Measurements from ENCODE around the gene FGFBP1.
A peak's percentile ranks its signal among the peaks of the same experiment; 100 is the strongest.

The FGFBP1 gene

DNA sequence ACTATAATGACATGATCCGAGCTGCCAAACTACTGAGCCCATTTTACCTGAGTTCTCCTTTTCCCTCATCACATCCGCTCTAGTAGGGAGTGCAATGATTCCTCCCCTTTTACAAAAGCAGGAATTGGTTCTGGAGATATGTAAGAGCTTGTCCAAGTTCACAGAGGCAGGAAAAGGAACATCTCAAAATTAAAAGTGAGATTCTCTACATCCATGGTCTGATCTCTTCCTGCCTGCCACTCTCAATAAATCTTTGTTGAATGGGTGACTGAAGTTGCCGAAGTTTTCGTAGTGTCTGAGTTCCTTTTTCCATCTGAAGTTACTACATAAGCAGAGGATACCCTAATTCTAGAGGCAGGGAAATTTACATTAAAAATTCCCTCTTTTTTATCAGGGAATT, at the start of gene FGFBP1:
Gene FGFBP1 (minus strand): TSS at position 101 of the 400 bp plus-strand sequence. CDS start 2,108 bp downstream, outside the sequence.
- DNase-seq (ENCODE audit: low spot score), result no peak

DNA sequence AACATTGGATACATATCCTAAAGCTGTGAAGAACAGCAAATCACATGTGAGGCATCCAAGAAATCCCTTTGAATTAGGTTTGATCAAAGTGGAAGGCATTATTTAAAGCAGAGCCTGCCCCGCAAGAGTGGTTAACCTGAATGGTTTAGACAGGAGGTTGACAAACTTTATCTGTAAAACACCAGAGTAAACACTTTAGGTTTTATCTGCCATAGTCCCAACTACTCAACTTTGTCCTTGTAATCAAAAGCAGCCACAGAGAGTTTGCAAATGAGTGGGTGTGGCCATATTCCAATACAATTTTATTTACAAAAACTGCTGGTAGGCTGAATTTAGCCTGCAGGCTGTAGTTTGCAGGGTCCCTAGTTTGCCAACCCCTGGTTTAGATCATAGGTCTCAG, 49.7 kb upstream of the FGFBP1 start:
- no peak for DNase-seq (ENCODE audit: low spot score)

DNA sequence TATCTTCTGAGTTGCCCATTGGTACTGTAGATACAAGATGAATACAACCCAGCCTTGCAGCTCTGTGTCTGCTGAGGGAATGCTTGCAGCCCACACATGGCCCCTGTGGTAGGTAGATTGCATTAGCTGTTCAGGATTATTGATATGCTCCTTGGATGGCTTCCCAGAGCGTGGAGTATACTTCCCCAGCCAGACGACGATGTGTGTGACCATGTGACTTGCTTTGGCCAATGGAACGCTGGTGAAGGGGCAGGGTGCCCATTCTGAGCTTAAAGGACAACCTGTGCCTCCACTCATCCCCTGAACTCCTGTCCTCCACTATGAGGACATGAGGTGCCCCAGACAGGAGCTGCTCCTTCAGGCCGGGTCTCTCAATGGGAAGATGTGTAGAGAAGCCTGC, 48.4 kb upstream of the FGFBP1 start:
- DNase-seq (ENCODE audit: low spot score), result no peak

DNA sequence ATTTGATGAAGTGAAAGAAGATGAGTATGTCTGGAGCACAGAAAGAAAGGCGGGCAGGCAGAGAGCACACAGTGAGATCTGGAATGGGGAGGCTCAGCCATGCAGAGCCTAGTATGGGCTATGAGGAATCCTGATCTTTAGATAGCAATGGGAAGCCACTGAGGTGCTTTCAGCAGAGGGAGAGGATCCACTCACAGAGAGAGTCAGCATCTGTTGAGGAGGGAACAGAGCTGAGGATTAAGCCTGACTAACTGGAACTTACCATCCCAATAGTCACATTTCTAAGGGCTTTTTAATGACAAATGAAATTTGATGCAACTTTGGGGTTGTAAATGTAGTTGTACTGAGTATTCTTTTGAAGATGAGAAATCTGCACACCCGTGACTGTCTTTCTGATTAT, 45.1 kb upstream of the FGFBP1 start:
- no peak for DNase-seq (ENCODE audit: low spot score)

DNA sequence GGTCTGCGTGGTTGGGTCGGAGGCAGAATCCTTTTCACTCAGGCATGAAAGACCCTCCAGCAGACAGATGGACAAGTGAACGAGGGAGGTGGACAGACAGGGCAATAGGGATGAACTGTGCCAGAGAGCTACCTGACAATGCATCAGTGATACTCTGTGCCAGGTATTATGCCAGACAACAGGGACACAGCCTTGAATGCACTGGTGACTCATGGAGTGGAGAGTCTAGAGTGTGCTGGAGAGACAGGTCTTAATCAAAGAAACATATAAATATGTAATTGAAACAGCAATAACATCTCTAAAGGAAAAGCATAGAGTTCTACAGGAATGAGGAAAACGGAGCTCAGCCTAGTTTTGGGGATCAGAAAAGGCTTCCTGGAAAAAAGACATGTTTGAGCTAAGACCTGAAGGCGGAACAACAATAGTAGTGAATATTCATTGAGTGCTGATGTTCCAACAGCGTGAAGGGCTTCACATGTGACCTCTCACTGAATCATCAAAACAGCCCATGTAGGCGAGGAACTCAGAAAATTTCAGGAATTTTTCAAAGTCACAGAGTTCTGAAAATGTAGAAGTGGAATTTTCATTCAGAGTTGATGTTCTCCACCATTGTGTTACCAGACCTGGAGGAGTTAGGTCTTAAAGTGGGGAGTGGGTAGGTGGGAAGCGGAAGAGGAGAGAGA, 44.4 kb upstream of the FGFBP1 start:
- DNase-seq (ENCODE audit: low spot score), result no peak

DNA sequence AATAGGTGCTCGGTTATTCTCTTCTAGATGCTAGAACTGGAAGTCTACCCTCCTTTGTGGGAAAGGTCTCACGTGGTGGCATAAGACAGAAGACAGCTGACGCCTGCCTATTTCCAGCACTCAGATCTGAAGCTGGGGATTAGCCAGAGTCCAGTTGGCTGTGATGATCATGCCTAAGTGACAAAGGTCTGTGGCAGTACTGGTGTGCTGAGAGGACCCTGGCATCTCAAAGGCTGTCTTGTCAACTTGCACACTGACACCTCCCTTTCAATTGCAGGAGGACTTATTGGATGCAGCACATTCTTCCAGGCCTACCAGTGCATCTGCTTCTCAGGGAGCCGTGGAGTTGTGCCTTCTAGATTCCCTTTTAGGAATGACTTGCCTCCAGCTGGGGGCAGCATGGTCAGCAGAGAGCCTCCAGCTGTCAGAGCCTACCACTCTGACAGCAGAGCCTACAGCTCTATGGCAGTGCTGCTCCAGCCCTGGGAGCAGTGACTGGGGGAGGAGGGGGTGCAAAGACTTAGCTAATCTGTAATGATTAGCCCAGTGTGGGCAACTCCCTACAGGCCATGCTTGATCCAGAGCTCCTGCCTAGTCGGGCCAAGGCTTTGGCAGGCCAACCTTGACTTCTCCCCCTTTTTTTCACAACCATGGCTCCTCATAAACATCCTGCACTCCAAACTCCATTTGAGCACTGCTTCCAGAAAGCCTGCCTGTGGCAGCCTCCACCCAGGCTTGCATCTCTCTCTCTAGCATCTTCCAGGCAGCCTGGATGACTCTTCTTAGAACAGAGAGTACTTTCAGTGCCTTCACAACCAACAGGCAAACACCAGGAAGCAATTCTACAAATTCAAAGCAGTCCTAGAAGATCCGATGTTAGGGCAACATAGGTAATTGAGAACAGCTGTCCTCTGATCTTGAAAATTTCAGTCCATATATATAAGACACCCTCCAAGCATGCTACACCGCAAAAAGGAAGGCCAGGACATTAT, 38.2 kb upstream of the FGFBP1 start:
- no peak for DNase-seq (ENCODE audit: low spot score)

DNA sequence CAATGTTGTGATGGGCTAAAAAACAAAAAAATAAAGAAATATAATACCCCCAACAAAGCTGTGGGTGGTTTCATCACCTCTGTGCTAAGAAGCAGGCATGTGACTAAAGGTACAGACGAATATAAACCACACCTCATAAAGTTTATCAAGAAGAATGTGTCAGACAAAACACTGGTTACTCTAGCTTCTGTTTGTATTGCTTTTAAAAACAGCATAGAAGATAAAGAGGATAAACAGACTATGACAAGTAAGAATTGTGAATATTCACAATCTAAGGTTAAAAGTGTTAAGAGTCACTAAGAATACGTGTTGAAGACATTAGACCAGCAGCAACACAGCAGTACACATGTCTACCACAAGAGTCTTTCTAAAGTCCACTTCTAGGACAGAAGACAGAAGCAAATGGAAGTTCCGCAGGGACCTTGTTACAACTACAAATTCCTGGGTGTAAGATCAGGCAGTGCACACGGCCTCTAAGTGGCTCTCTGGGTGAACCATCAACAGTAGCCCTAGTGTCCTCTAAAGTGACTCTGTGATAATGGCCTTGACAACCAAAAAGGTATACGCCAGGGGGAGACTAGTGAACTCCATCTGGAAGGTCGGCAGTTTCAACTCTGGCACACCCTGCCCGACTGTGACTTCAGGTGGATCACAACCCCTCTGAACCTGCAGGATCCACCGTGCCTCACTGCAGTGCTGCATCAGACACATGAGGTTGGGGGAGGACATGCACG, 32.7 kb upstream of the FGFBP1 start:
- DNase-seq (ENCODE audit: low spot score), result no peak

DNA sequence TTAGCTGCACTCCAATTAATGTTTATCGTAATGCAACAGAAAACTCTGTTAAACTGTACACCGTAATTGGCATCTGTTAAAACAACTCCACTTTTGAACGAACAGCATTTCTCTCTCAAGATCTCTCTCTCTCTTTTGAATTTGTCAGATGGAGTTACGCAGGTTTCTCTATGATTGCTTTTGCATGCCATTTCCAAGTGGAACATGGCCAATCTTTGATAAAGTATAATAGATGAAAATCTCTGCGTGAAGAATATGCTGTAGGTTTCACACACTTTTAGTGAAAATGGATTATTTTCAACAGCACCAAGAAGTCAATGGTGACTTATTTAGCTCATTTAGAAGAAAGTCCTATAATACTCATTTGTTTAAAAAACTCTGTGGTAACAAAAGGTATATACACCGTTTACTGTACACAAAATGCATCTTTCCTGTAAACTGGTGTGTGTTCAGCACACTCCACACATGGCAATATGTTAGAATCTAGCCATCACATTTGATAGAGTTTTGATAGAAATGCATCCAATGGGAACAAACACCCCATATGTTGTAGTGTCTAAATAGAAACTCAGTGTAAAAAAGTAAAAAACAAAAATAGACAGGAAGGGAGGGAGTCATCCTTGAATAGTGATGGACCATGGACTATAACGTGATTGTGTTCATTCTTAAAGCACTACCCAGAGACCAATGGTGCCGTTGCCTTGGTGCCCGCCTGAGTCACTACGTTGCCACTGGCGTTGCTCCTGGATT, 30.2 kb upstream of the FGFBP1 start:
- DNase-seq (ENCODE audit: low spot score), result no peak

DNA sequence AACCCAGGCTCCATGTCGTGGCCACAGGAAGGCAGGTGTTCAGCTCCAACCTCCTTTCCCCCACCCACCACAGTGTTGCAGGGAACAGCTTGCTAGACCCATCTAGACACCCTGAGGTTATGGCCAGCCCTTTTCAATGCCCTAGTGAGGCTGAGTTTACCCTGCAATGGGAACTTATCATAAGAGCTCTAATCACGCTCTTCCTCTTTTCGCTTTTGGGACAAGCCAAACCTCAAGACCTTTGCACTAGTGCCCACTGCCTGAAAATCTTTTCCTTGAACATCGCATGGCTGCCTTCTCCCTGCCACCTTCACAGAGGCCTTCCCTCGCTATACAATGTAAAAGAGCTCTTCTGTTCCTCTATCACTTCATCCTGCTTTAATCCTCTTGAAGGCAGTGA, 26.8 kb upstream of the FGFBP1 start:
- no peak for DNase-seq (ENCODE audit: low spot score)

DNA sequence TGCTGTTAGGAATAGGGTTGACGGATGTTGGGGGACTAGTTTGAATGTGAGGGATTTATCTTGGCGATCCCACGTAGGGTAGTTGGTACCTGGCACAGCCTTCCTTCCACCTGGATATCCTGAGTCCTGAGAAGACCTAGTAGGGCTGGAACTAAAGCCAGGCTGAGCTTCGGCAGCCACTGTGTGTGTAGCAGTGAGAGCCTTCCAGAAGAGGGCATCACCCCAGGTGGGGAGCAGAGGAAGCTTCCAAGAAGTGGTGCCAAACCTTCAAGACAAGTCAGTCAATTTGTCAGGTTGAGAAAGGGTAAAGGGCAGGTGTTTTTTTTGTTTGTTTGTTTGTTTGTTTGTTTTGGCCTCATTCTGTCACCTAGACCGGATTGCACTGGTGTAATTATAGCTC, 25.6 kb upstream of the FGFBP1 start:
- DNase-seq (ENCODE audit: low spot score), result no peak

DNA sequence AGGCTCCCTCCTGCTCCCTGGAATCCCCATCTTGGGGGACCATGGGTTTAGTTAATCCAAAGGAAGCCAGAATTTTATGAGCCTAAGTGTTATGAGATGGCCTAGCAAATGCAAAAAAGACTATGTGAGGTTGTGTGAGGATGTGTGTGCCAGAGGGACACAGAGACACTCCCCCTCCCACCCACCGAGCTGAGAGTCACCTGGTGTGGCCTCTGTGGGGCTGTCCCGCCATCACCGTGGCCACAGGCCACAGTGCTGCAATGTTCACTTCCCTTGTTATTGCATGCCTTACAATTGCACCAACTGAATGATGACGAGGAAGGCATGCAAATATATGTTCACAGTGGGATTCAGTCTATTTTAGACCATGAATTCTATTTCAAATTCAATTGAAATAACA, 25.0 kb upstream of the FGFBP1 start:
- no peak for DNase-seq (ENCODE audit: low spot score)

DNA sequence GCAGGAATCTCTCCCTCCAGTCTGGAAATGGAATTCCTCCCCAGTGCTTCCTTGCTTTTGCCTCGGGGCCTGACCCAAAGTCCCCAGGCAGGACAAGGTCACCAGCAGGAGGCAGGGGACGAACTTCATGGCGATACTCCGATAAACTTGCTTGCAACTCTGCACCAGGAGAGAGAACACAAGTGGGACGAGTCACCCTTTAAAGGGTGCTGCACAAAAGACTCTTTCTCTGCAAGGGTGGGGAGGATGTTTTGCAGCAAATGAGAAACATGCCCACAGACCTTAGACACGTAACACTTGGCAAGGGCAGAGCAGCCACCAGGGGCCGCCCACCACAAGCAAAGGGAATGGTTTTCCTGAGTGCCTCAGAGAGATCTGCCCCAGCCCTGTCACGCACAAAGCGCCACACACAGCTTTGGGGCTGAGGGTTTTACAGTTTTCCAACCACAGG, 24.5 kb upstream of the FGFBP1 start, which contains the start of gene FGFBP2:
Gene FGFBP2 (minus strand): TSS at position 175 of the 451 bp plus-strand sequence. CDS start 46 bp downstream, at position 129.
- DNase-seq (ENCODE audit: low spot score), result peak; percentile 39

DNA sequence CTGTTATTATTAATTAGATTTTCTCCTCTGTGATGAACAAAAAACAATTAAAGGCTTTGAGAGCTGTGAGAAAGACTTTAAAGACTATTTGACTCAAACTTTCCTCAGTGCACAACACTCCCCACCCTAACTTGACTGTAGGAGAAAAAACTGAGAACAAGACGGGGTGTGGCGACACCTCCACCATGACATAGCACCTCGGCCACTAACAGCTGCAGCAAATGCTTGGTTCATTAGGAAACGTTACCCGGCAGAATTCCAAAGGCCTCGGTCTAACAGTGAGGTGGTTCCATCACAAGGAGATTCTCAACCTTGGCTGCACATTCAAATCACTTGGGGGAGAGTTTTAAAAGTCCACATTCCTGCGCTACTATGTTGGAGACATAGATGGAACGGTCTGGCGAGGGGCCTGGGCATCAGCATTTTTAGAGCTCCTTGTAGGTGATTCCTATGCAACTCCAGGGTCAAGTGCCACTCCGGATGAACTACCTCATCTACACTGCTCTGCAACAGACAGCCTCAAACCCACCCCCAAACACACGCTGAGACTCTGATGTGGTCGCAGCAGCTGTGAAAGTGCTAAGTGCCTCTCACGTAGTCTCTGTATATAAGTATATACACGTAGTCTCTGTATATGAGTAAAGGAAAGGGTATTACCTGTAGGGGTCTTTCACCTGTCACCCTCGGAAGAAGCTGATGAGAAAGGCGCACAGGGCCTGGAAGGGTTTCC, 23.4 kb upstream of the FGFBP1 start:
- DNase-seq (ENCODE audit: low spot score), result no peak

DNA sequence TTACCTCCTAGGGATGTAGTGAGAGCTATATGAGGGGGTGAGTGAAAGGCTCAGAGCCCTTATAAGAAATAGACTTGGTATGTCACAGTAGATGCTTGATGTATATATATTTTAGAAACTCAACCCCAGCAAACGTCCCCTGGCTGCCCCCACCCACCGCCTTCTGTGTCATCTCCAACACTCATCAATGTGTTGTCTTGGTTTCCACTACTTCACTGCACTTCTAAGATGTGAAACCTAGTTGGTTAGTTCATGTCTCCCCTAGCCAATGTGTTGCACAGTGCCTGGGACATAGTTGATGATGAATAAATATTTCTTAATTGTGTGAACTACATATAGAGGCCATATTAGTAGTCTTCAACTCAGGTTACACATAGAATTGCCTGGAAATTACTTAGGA, 20.0 kb upstream of the FGFBP1 start:
- no peak for DNase-seq (ENCODE audit: low spot score)

DNA sequence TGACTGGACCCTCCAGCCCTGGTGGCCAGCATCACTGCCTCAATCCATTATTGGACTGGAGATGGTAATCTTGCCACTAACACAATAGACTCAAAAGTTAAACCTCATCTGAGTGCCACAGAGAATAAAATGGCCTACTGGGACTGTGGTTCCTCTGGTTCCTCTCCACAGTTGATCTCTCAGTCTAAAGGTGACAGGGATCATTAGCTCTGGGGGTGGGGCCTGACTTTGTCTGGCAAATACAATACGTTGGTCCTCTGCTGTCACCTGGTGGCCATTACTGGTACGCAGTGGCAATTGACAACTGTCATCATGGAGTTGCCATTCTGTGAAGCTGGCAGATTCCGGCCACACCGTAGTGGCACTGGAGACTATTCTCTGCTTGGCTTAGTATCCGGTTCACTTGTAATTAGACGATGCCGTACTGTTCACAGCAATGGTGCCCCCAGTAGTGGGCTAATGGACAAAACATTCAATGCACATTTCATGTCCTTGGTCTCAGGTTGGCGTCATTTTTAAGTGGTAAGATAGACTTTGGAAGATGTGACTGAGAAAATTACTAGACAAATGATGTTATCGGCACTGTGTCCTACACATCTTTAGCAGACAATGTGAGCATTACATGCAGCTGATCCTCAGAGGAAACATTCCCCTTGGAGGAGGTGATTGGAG, 17.8 kb upstream of the FGFBP1 start:
- peak; percentile 62 for DNase-seq (ENCODE audit: low spot score)

DNA sequence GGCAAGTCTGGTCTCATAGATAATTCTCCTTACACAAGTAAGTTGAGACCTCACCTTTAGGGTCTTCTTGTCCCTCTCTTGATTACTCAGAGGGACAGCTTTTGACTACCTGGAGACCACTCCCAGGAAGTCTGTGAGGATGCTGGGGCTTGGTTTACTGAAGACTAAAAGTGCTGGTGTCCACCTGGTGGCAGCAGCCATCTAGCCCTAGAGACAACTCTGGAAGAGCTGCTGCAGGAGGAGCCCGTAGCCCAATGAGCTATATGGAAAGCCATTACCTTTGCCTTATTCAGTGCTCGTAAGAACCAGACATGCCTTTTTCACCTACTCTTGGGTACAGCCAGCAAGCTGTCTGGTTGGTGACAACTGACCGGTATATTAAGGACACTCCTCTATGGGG, 17.1 kb upstream of the FGFBP1 start:
- no peak for DNase-seq (ENCODE audit: low spot score)

DNA sequence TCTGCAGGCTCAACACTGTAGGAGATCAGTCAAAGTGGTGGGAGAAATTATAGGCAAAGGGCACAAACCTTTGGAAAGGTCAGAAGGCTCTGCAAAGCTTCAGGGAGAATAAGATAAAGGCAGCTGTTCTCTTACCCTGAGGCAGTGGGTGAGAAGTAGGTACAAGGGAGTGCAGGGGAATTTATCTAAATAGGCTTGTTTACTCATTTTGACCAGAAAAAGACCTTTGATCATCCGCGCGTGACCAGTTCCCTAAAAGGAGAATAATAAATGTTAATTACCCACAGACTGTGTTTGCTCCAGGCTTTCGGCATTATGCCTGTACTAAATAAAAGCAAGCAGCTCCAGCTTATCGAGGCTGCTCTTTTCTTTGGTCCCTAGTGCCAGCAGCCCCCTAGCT, 15.1 kb upstream of the FGFBP1 start:
- peak; percentile 41 for DNase-seq (ENCODE audit: low spot score)

DNA sequence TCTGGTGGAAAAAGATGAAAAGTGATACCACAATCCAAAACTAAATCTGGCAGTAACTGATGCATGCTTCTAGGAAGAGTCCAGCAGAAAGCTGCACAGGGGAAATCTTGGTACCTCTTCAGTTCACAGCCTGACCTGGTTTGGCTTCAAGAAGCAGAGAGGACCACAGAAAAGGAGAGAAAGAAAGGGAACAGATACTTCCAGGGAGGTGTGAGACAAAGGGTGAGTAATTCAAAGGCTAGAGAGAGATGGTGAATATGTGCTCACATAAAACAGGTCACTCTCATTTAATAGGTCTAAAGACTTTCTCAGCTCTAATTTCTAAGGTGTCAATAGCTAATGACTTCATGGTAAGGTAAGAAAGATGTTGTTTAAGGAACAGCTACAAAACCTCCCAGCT, 13.2 kb upstream of the FGFBP1 start:
- DNase-seq (ENCODE audit: low spot score), result no peak

DNA sequence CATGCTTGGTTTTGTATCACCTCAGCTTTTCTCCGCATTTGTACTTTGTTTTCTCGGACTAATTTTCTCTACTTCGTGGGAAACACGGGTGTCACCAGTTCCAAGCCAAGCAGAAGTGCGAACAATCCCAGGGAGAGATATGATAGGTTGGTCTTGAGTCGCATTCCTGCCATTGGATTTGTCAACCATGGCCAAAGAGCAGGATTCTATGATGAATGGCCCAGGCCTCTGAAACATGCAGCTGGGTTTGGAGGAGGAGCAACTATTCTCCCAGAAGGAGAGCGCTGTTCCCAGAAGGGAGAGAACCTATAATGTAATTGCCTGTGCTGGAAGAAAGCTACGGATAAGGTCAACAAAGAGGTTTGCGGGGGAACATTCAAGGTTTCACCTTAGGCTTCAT, 10.3 kb upstream of the FGFBP1 start:
- DNase-seq (ENCODE audit: low spot score), result no peak

DNA sequence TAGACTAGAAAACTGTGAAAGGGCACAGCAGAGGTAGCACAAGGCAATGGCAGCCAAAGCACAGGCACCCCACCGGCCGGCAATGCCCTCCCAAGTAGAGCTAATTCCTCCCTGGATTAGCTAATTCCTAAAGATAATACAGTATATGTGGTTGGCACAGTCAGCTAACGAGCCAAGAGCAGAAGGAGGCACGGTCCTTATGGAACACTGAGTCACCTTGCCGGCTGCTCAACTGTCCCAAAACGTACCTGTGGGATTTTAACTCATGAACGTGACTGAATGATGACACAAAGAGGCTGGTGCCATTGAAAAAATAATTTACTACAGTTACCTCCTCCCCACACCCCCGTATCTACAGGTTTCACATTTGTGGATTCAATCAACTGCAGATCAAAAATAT, 9.1 kb upstream of the FGFBP1 start:
- DNase-seq (ENCODE audit: low spot score), result no peak
